Spleen (tissue), 11 donors: ENCODE measurements around the gene GSE1. TPM values are rescaled to one million over a fixed set of nuclear protein-coding genes. Genes with fewer than 3 reads are reported as not detected.

Experiments
- DNase-seq: peaks from one replicate; pipeline ENCODE4 v3.0.0-alpha.2; 2020
- H3K27ac ChIP-seq, 8 donors: fragments of 200-600 bp; sonication (generic) in 7 of 8; 1 replicate in 4 of 8; 2 replicates in 4 of 8; pipeline versions ENCODE4 v1.5.0 to v1.8.0; 2016 to 2021; ENCODE audit warnings: inconsistent platforms in 4 of 8, mild to moderate bottlenecking in 4 of 8, moderate library complexity in 1 of 8
- H3K27me3 ChIP-seq, 7 donors: fragments of 200-600 bp; sonication (generic) in 6 of 7; replicated peaks in 1 of 7; 1 replicate in 4 of 7; 2 replicates in 3 of 7; pipeline versions ENCODE4 v1.5.0 to v1.8.0; 2016 to 2021; ENCODE audit warnings: inconsistent platforms in 3 of 7, mild to moderate bottlenecking in 1 of 7
- H3K36me3 ChIP-seq, 6 donors: fragments of 200-600 bp; sonication (generic) in 5 of 6; 1 replicate in 4 of 6; 2 replicates in 2 of 6; pipeline versions ENCODE4 v1.5.0 to v1.8.0; 2016 to 2021; ENCODE audit warnings: inconsistent platforms in 2 of 6
- H3K4me1 ChIP-seq, 6 donors: fragments of 200-600 bp; sonication (generic) in 5 of 6; 1 replicate in 3 of 6; 2 replicates in 3 of 6; pipeline versions ENCODE4 v1.5.0 to v1.8.0; 2016 to 2021; ENCODE audit warnings: inconsistent platforms in 3 of 6
- H3K4me3 ChIP-seq, 8 donors: fragments of 200-600 bp; sonication (generic) in 7 of 8; 1 replicate in 4 of 8; 2 replicates in 4 of 8; pipeline versions ENCODE4 v1.5.0 to v1.8.0; 2016 to 2021; ENCODE audit warnings: inconsistent platforms in 4 of 8, mild to moderate bottlenecking in 4 of 8, moderate library complexity in 2 of 8
- H3K9me3 ChIP-seq, 8 donors: fragments of 200-600 bp; sonication (generic) in 7 of 8; 1 replicate in 4 of 8; 2 replicates in 4 of 8; pipeline versions ENCODE4 v1.5.0 to v1.8.0; 2016 to 2021; ENCODE audit warnings: inconsistent platforms in 4 of 8
- CTCF ChIP-seq, 11 experiments: fragments of 200-600 bp in 7 of 11; fragments of 450-650 bp in 4 of 11; sonication (generic) in 4 of 11; IDR thresholded peaks in 8 of 11; conservative IDR thresholded peaks in 3 of 11; 1 replicate in 7 of 11; 2 replicates in 4 of 11; pipeline versions ENCODE4 v1.4.0 to v1.8.0; 2016 to 2021; ENCODE audit warnings: antibody characterized with exemption in 11 of 11, inconsistent platforms in 4 of 11, mild to moderate bottlenecking in 1 of 11
- POLR2A ChIP-seq, 3 donors: fragments of 450-650 bp; IDR thresholded peaks; one replicate each; pipeline ENCODE4 v1.5.1; 2017; ENCODE audit warnings: antibody characterized with exemption in 3 of 3, mild to moderate bottlenecking in 1 of 3
- POLR2AphosphoS5 ChIP-seq, 3 donors: sonication (generic); formaldehyde crosslinking; IDR thresholded peaks; one replicate each; pipeline ENCODE4 v1.5.1; 2017; ENCODE audit warnings: antibody characterized with exemption in 3 of 3
- whole genome bisulfite sequencing, 5 donors: extraction: QIAGEN DNeasy Blood & Tissue Kit in 3 of 5; methylation state at CpG; one replicate each; pipeline versions ENCODE4 v1.1.5 to v1.1.7; 2013 to 2018; 5-methylcytosine and 5-hydroxymethylcytosine counted together
- intact Hi-C: fragments of 100-400 bp; cut with DNase I; formaldehyde crosslinking; loops from one replicate; pipeline ENCODE4 v1.15.0; 2023; ENCODE audit warnings: low total_unique reads
- polyA plus RNA-seq, 3 donors: library from polyadenylated mRNA; stranded (reverse); fragments of 200-250 nt; gene quantifications; one replicate each; pipeline ENCODE4 v1.2.1, GENCODE V29; 2013
- total RNA-seq, 7 donors: library from RNA; depleted of rRNA in 3 of 7; stranded (reverse); fragments of >200 nt in 3 of 7; fragmentation: NEBNext Ultra II Directional in 4 of 7; extraction: Animal tissue kit (Norgen Biotek cat#: 25700) in 4 of 7; gene quantifications; one replicate each; pipeline versions ENCODE4 v1.1.0 to v1.2.1, GENCODE V29; 2016 to 2021
- donor health status: healthy with polysubstance abuse.
- donor health status: DM: no; HTN: no; CAD: no; lungs with moderate emphysema.
- donor health status: DM: no; HTN: no; CAD: no.
- donor health status: Bipolar disorder and iron deficiency.
- donor health status: healthy.
- donor health status: DM: no; HTN: no; CAD: no.
- donor health status: DM: yes; HTN: yes; CAD: no.

Gene GSE1
- total and polyA plus RNA-seq, 10 donors: 7.4 to 121 (median 86.3) TPM

DNA sequence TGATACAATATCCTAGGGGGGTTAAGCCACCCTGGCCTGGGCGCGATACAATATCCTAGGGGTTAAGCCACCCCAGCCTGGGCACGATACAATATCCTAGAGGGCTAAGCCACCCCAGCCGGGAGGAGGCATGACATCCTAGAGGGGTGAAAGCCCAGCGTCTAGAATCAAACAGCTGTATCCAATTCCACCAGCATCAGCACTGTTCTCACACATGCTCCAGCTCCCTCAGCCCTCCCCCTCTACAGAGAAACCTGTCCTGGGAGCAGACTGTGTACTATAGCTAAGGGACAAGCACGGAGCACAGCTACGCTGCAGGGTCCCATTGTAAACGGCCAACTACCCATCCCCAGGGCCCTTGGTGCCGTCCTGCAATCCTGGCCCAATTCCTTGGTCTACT lies 69.4 kb downstream of the GSE1 start:
- Histone ChIP-seq H3K4me1 (peaks cover 6 to 25% (median 16%) of the 10 kb centered on the region in 6 donors), H3K4me3 (no peak overlapping the region), H3K27me3 (peaks cover 0 to 4% (median 0%) of the 10 kb centered on the region in 7 donors), H3K36me3 (peaks cover 0 to 27% (median 9%) of the 10 kb centered on the region in 6 donors), H3K27ac (no peak overlapping the region), H3K9me3 (no peaks in the 10 kb centered on the region)
- 88 to 97% (median 94%) methylated on average over 9 of the region's 9 CpGs for WGBS, 5 donors
- intact Hi-C loops: no loop called here
- TF ChIP-seq CTCF (IDR thresholded peaks at IDR 0.05 in 8 of 11, conservative IDR thresholded peaks at IDR 0.05 in 3 of 11): no peak
- TF ChIP-seq POLR2A (IDR thresholded peaks at IDR 0.05): no peak
- peak; percentile 51 for DNase-seq

- Histone ChIP-seq H3K9me3 (no peaks in the 10 kb centered on the region), H3K4me3 (no peak overlapping the region), H3K27me3 (peaks cover 0 to 11% (median 0%) of the 10 kb centered on the region in 7 donors), H3K4me1 (peaks cover 8 to 34% (median 24%) of the 10 kb centered on the region in 6 donors), H3K36me3 (peaks cover 0 to 18% (median 4%) of the 10 kb centered on the region in 6 donors), H3K27ac (no peak overlapping the region)
- intact Hi-C loops: no loop called here
- peak; percentile 21 for DNase-seq
- TF ChIP-seq CTCF (IDR thresholded peaks at IDR 0.05 in 8 of 11, conservative IDR thresholded peaks at IDR 0.05 in 3 of 11): no peak
- no peak for TF ChIP-seq POLR2AphosphoS5 (IDR thresholded peaks at IDR 0.05)
- no peak for TF ChIP-seq POLR2A (IDR thresholded peaks at IDR 0.05)
Measured at GRCh38 chr16:85683363-85683762, 70.2 kb downstream of the GSE1 start.

DNA sequence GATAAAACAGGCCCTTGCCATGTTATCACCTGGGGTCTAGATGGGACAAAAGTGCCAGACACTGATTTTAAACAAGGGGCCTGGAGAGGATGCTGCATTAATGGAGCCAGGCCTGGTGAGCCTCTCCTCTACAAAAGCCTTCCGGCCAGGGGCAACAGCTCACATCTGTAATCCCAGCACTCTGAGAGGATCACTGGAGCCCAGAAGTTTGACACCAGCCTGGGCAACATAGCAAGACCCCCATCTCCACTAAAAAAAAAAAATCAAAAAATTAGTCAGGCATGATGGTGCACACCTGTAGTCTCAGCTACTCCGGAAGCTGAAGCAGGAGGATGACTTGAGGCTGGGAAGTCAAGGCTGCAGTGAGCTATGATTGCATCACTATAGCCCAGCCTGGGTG lies 72.1 kb downstream of the GSE1 start:
- TF ChIP-seq CTCF (IDR thresholded peaks at IDR 0.05 in 8 of 11, conservative IDR thresholded peaks at IDR 0.05 in 3 of 11): no peak
- TF ChIP-seq POLR2AphosphoS5 (IDR thresholded peaks at IDR 0.05): no peak
- no peak for TF ChIP-seq POLR2A (IDR thresholded peaks at IDR 0.05)
- peaks cover 0 to 22% (median 0%) of the 10 kb centered on the region in 7 donors for H3K27me3 ChIP-seq
- 89 to 97% (median 90%) methylated on average over 2 of the region's 2 CpGs for WGBS, 5 donors
- no peaks in the 10 kb centered on the region for H3K9me3 ChIP-seq
- peaks cover 0 to 9% (median 0%) of the 10 kb centered on the region in 6 donors for H3K36me3 ChIP-seq
- intact Hi-C loops: no loop called here
- DNase-seq: no peak
- H3K4me1 ChIP-seq: peaks cover 8 to 40% (median 29%) of the 10 kb centered on the region in 6 donors
- no peak overlapping the region for H3K27ac ChIP-seq
- H3K4me3 ChIP-seq: no peak overlapping the region

DNA sequence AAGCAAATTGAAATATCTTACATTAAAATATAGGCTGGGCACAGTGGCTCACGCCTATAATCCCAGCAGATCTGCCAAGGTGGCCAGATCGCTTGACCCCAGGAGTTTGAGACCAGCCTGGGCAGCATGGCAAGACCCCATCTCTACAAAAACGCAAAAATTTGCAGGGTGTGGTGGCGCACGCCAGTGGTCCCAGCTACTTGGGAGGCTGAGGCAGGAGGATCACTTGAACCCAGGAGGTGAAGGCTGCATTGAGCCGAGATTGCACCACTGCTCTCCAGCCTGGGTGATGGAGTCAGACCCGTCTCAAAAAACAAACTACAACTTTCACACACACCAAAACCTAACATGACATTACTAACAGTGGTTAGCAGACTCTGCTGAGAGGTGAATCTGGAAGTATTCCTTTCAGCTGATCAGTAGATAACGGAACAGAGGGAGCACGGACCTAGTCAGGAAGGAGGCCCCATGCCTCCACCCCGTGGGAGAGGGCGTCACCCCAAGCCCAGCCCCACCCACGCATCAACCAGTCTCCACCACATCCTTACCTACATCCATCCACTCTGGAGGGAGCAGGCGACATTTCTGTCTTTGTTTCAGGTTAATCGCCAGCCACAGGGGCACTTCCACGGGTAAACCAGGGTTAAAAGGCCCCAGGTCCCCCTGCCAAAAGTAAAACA lies 73.9 kb downstream of the GSE1 start:
- DNase-seq: peak; percentile 54
- intact Hi-C loops: no loop called here
- H3K36me3 ChIP-seq: no peaks in the 10 kb centered on the region
- H3K4me3 ChIP-seq: no peak overlapping the region
- WGBS, 5 donors: 70 to 84% (median 78%) methylated on average over 15 of the region's 15 CpGs
- TF ChIP-seq POLR2AphosphoS5 (IDR thresholded peaks at IDR 0.05): no peak
- no peak for TF ChIP-seq POLR2A (IDR thresholded peaks at IDR 0.05)
- no peak for TF ChIP-seq CTCF (IDR thresholded peaks at IDR 0.05 in 8 of 11, conservative IDR thresholded peaks at IDR 0.05 in 3 of 11)
- H3K9me3 ChIP-seq: no peaks in the 10 kb centered on the region
- H3K27me3 ChIP-seq: peaks cover 0 to 32% (median 0%) of the 10 kb centered on the region in 7 donors
- no peak overlapping the region for H3K27ac ChIP-seq
- H3K4me1 ChIP-seq: peaks cover 2 to 27% (median 20%) of the 10 kb centered on the region in 6 donors
